Measurements from ENCODE around the gene TNS2. TPM values are rescaled to one million over a fixed set of nuclear protein-coding genes. Genes with fewer than 3 reads are reported as not detected.

TNS2 gene
- polyA plus RNA-seq, 1 of the 3 experiments (the other 2 are of a cell fraction), result 50.0 TPM

GRCh38 chr12:53060721-53061276 lies 10.9 kb downstream of the TNS2 start:
- Histone ChIP-seq H2AFZ (ENCODE audit: low read depth) (no peak overlapping the region), H3K9me2 (no peaks in the 10 kb centered on the region), H3K79me2 (ENCODE audit: insufficient read depth) (no peaks in the 10 kb centered on the region), H3K4me2 (no peak overlapping the region), H3K4me1 (ENCODE audit: control insufficient read depth in 1 of 2, insufficient read depth in 2 of 2, low read depth in 1 of 2, low read length in 1 of 2) (peaks cover 0 to 20% of the 10 kb centered on the region in 2 experiments; a peak in 1 of 4 replicates), H3K4me3 (ENCODE audit: low read depth in 2 of 2, low read length in 1 of 2) (no peak overlapping the region), H4K20me1 (ENCODE audit: insufficient read depth) (no peaks in the 10 kb centered on the region), H3K27ac (ENCODE audit: low read depth in 2 of 2, low read length in 1 of 2) (no peak overlapping the region), H3K9me3 (no peaks in the 10 kb centered on the region), H3K9ac (no peak overlapping the region), H3F3A (replicated peaks; ENCODE audit: insufficient read depth) (peaks cover 42% of the 10 kb centered on the region), H3K36me3 (replicated peaks in 1 of 2; ENCODE audit: control insufficient read depth in 1 of 2, insufficient read depth in 2 of 2, low read length in 1 of 2) (peaks cover 29 to 41% of the 10 kb centered on the region in 2 experiments), H3K27me3 (ENCODE audit: insufficient read depth) (no peaks in the 10 kb centered on the region)
- ChIA-PET CTCF (interaction anchor here (1.3 to 14.5 kb wide), 7 partner anchors 9 to 152 kb away, joined by 3 to 385 read pairs (median 7); partner anchors contain the start of genes IGFBP6, SOAT2 and TNS2), POLR2A (interaction anchor here (0.7 to 1.6 kb wide), 3 partner anchors 13 to 19 kb away, joined by 3 to 6 read pairs (median 3); partner anchors contain the start of gene SPRYD3)
- 0 out of 2 replicates have a peak, but pooled peaks have one; percentile 2 for TF ChIP-seq PBX3 (IDR thresholded peaks at IDR 0.05)
- TF ChIP-seq EZH2phosphoT487 (IDR thresholded peaks at IDR 0.05; ENCODE audit: borderline replicate concordance, low read depth), result no peak
- TF ChIP-seq FOXM1 (IDR thresholded peaks at IDR 0.05; ENCODE audit: low read depth), result no peak
- DNase-seq, result no peak
- WGBS (ENCODE audit: low lambda C conversion rate), result 77% methylated on average over 8 of the region's 18 CpGs

- Histone ChIP-seq H3K9me2 (no peaks in the 10 kb centered on the region), H3K27me3 (ENCODE audit: insufficient read depth) (no peaks in the 10 kb centered on the region), H3K4me2 (no peak overlapping the region), H3K4me1 (ENCODE audit: control insufficient read depth in 1 of 2, insufficient read depth in 2 of 2, low read depth in 1 of 2, low read length in 1 of 2) (peaks cover 5 to 22% of the 10 kb centered on the region in 2 experiments; a peak in 3 of 4 replicates), H2AFZ (ENCODE audit: low read depth) (no peak overlapping the region), H3K36me3 (replicated peaks in 1 of 2; ENCODE audit: control insufficient read depth in 1 of 2, insufficient read depth in 2 of 2, low read length in 1 of 2) (peaks cover 24 to 41% of the 10 kb centered on the region in 2 experiments), H3F3A (replicated peaks; ENCODE audit: insufficient read depth) (peaks cover 37% of the 10 kb centered on the region), H3K27ac (ENCODE audit: low read depth in 2 of 2, low read length in 1 of 2) (no peak overlapping the region; a peak in 1 of 4 replicates), H4K20me1 (ENCODE audit: insufficient read depth) (no peaks in the 10 kb centered on the region), H3K4me3 (ENCODE audit: low read depth in 2 of 2, low read length in 1 of 2) (no peak overlapping the region), H3K79me2 (ENCODE audit: insufficient read depth) (no peaks in the 10 kb centered on the region), H3K9ac (no peak overlapping the region), H3K9me3 (no peaks in the 10 kb centered on the region)
- TF ChIP-seq POLR2AphosphoS5 (IDR thresholded peaks at IDR 0.05; ENCODE audit: low read depth, low read length) (peak; percentile 28), EP300 (IDR thresholded peaks at IDR 0.05; ENCODE audit: borderline replicate concordance in 1 of 2, low read depth in 1 of 2, low read length in 1 of 2) (no peak), ELF1 (IDR thresholded peaks at IDR 0.05) (no peak), NRF1 (IDR thresholded peaks at IDR 0.05; ENCODE audit: low read depth, low read length) (no peak), USF2 (IDR thresholded peaks at IDR 0.05; ENCODE audit: borderline replicate concordance, low read depth, low read length) (no peak), USF1 (IDR thresholded peaks at IDR 0.05; ENCODE audit: borderline replicate concordance, low read depth) (no peak), YY1 (IDR thresholded peaks at IDR 0.05; ENCODE audit: low read depth) (no peak)
- no peak for DNase-seq
- POLR2A ChIA-PET, result interaction anchor here (1.0 to 1.6 kb wide), 2 partner anchors 13 to 16 kb away, joined by 3 to 6 read pairs; no protein-coding TSS in a partner anchor
- CTCF ChIA-PET, result interaction anchor here (1.0 to 14.5 kb wide), 7 partner anchors 10 to 226 kb away, joined by 3 to 385 read pairs (median 7); partner anchors contain the start of genes IGFBP6, SOAT2 and TNS2
- 83% methylated on average over 3 of the region's 5 CpGs for WGBS (ENCODE audit: low lambda C conversion rate)
These were observed 11.6 kb downstream of the TNS2 start for GRCh38 chr12:53061404-53062010.

All from SK-N-SH (cell line).